ENCODE results near the gene CADPS2. TPM values are rescaled to one million over a fixed set of nuclear protein-coding genes. Genes with fewer than 3 reads are reported as not detected.

The CADPS2 gene
- total and polyA plus RNA-seq, 2 donors (not counting 3 experiments of a cell fraction or from before 2014, with no cell fraction given) = 9.5 to 22.6 TPM

DNA sequence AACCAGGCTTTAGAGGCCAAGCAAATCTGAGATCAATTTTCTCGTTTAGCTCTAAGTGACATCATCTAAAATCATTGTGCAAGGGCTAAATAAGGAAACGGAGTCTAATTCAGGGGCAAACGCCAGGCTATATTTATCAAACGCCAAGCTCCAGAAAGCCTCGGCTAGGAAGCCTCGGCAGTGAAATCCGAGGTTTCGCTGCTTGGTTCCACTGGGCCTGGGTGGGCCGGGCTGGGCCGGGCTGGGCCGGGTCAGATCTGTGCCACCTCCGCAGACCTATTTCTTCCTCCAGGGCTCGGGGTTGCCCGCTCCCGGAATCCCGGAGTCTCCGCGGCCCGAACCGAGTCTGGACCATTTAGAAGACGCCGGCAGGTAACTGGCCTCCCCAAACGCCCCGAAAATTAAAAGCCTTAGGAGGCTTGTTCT, 581.3 kb downstream of the CADPS2 start:
- H3K79me2 ChIP-seq (ENCODE audit: control insufficient read depth, insufficient read depth, low read length) = no peaks in the 10 kb centered on the region
- no peak for FAIRE-seq
- no peaks in the 10 kb centered on the region for H3K9me1 ChIP-seq (replicated peaks; ENCODE audit: control insufficient read depth, extremely low read depth, insufficient read depth, low read length)
- H3K27me3 ChIP-seq (ENCODE audit: control insufficient read depth in 2 of 2, insufficient read depth in 2 of 2, low read length in 2 of 2) = peaks cover 89 to 100% of the 10 kb centered on the region in 2 experiments
- H3K4me3 ChIP-seq (replicated peaks in 1 of 3; ENCODE audit: insufficient read depth in 1 of 3, low read depth in 1 of 3, low read length in 3 of 3) = no peak overlapping the region
- POLR2A ChIA-PET = no interaction called here
- H3K4me2 ChIP-seq (ENCODE audit: insufficient read depth, low read length) = no peak overlapping the region
- DNase-seq (ENCODE audit: low read depth, low spot score) = no peak
- dilution Hi-C loops (cut with MboI; ENCODE audit: extremely low pct_ligation_motif_present, low sequenced_read_pairs) = no loop called here
- BruUV-seq (replicated peaks) = no TSS peak
- CTCF ChIA-PET = interaction anchor here (1.0 kb wide), 1 partner anchor 210 kb away, joined by 3 read pairs; no protein-coding TSS in a partner anchor
- no peaks in the 10 kb centered on the region for H4K20me1 ChIP-seq (replicated peaks; ENCODE audit: control insufficient read depth, extremely low read depth, insufficient read depth, low read length)
- TF ChIP-seq FOS (IDR thresholded peaks at IDR 0.05; ENCODE audit: borderline replicate concordance, insufficient read depth, low read length) (no peak), EZH2 (IDR thresholded peaks at IDR 0.05; ENCODE audit: borderline replicate concordance, low read depth, low read length, severe bottlenecking) (no peak), POLR2A (IDR thresholded peaks at IDR 0.05; ENCODE audit: low read depth, low read length) (no peak), POLR2AphosphoS5 (IDR thresholded peaks at IDR 0.05; ENCODE audit: insufficient read depth, low read depth, low read length) (no peak), JUN (IDR thresholded peaks at IDR 0.05; ENCODE audit: borderline replicate concordance, insufficient read depth, insufficient read length, low read depth) (no peak), GATA2 (IDR thresholded peaks at IDR 0.05; ENCODE audit: insufficient read depth, insufficient read length, low read depth, low read length) (no peak), MYC (IDR thresholded peaks at IDR 0.05; ENCODE audit: low read depth, low read length) (no peak)
- TF ChIP-seq, protein P1, sequence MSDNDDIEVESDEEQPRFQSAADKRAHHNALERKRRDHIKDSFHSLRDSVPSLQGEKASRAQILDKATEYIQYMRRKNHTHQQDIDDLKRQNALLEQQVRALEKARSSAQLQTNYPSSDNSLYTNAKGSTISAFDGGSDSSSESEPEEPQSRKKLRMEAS (IDR thresholded peaks at IDR 0.05; ENCODE audit: insufficient read depth, insufficient read length) = no peak
- TF ChIP-seq, protein P2, sequence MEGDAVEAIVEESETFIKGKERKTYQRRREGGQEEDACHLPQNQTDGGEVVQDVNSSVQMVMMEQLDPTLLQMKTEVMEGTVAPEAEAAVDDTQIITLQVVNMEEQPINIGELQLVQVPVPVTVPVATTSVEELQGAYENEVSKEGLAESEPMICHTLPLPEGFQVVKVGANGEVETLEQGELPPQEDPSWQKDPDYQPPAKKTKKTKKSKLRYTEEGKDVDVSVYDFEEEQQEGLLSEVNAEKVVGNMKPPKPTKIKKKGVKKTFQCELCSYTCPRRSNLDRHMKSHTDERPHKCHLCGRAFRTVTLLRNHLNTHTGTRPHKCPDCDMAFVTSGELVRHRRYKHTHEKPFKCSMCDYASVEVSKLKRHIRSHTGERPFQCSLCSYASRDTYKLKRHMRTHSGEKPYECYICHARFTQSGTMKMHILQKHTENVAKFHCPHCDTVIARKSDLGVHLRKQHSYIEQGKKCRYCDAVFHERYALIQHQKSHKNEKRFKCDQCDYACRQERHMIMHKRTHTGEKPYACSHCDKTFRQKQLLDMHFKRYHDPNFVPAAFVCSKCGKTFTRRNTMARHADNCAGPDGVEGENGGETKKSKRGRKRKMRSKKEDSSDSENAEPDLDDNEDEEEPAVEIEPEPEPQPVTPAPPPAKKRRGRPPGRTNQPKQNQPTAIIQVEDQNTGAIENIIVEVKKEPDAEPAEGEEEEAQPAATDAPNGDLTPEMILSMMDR (IDR thresholded peaks at IDR 0.05; ENCODE audit: extremely low read depth in 1 of 2, insufficient read depth in 1 of 2, low read depth in 1 of 2, low read length in 2 of 2) = no peak
- peaks cover 10% of the 10 kb centered on the region for H3K4me1 ChIP-seq (ENCODE audit: control insufficient read depth, extremely low read depth, insufficient read depth, low read length)
- intact Hi-C loops (cut with micrococcal nuclease) = loop anchor here (1.0 to 5.0 kb wide), 4 partner anchors 7 to 582 kb away; partner anchors contain the start of gene CADPS2
- no peaks in the 10 kb centered on the region for H3K9me3 ChIP-seq (replicated peaks; ENCODE audit: control insufficient read depth, insufficient read depth, low read length)
- H2AFZ ChIP-seq (ENCODE audit: low read depth, low read length) = no peak overlapping the region
- H3K36me3 ChIP-seq (ENCODE audit: control insufficient read depth in 2 of 2, extremely low read depth in 1 of 2, insufficient read depth in 2 of 2, low read length in 2 of 2) = no peaks in the 10 kb centered on the region
- H3K27ac ChIP-seq (ENCODE audit: insufficient read depth, low read depth, low read length) = no peak overlapping the region
- H3K9ac ChIP-seq (replicated peaks; ENCODE audit: extremely low read depth, insufficient read depth, low read length) = no peak overlapping the region
